Activated B cell treated with CpG ODN at 0.5 μM for 24 hours (primary cell): ENCODE measurements around the gene PIEZO1. TPM values are rescaled to one million over a fixed set of nuclear protein-coding genes. Genes with fewer than 3 reads are reported as not detected.

ENCODE experiments used
- ATAC-seq: fragments of 200-7000 bp; cut with Tn5 transposase; one replicate; pipeline ENCODE4 v1.10.0; 2021; ENCODE audit warnings: low read depth, mild to moderate bottlenecking, moderate library complexity
- CTCF ChIA-PET: fragments of 350-600 bp; sonication (Branson Sonifier 250); formaldehyde crosslinking; loops from one replicate; lab custom pipeline; 2021; ENCODE audit warnings: antibody characterized with exemption; lab: Charles Lee
- POLR2A ChIA-PET: fragments of 350-600 bp; sonication (Branson Sonifier 250); formaldehyde crosslinking; loops from one replicate; lab custom pipeline; 2021; ENCODE audit warnings: antibody characterized with exemption; lab: Charles Lee
- DNase-seq: peaks from one replicate; pipeline ENCODE4 v3.0.0; 2022
- H3K27ac Mint-ChIP-seq: one replicate; pipeline ENCODE4 v1.8.0; 2020; ENCODE audit warnings: mixed read lengths
- H3K27me3 Mint-ChIP-seq: one replicate; pipeline ENCODE4 v1.8.0; 2021; ENCODE audit warnings: mixed read lengths
- H3K36me3 Mint-ChIP-seq: one replicate; pipeline ENCODE4 v1.8.0; 2021; ENCODE audit warnings: low read depth, mixed read lengths
- H3K4me1 Mint-ChIP-seq: one replicate; pipeline ENCODE4 v1.8.0; 2021; ENCODE audit warnings: mixed read lengths
- H3K4me3 Mint-ChIP-seq: one replicate; pipeline ENCODE4 v1.8.0; 2020; ENCODE audit warnings: mild to moderate bottlenecking, mixed read lengths
- H3K9me3 Mint-ChIP-seq: one replicate; pipeline ENCODE4 v1.8.0; 2020; ENCODE audit warnings: mixed read lengths
- intact Hi-C: fragments of 100-400 bp; cut with micrococcal nuclease; formaldehyde crosslinking; loops from one replicate; pipeline ENCODE4 v1.15.1; 2024
- total RNA-seq: library from RNA; stranded (reverse); gene quantifications from 2 replicates; pipeline ENCODE4 v1.2.3, GENCODE V29; 2022
- TF ChIP-seq, protein P1 (sequence below): fragments of 200-600 bp; IDR thresholded peaks from one replicate; pipeline ENCODE4 v1.8.0; 2022; ENCODE audit warnings: antibody characterized with exemption, mild to moderate bottlenecking

Gene PIEZO1
- total RNA-seq, 1 donor from 2014 or later: 85.9 TPM

DNA sequence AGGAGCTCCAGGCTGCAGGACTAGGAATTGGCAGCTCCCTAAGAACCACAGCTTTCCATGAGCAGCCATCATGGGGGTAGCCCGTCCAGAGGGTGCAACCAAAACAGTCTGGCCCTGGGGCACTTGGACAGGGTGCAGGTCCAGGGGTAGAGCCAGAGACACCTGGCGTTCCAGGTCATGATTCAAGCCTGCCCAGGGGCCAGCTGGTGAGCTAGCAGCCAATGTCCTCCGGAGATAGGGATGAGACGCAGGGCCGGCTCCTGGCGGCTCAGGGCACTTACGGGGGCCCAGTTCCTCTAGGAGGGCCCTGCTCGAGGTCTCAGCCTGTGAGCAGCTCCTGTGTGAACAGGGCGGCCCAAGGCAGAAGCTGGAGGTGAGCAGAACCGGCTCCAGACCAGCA lies 22.1 kb downstream of the PIEZO1 start:
- peaks cover 10% of the 10 kb centered on the region for H3K36me3 Mint-ChIP-seq
- TF ChIP-seq, protein P1, sequence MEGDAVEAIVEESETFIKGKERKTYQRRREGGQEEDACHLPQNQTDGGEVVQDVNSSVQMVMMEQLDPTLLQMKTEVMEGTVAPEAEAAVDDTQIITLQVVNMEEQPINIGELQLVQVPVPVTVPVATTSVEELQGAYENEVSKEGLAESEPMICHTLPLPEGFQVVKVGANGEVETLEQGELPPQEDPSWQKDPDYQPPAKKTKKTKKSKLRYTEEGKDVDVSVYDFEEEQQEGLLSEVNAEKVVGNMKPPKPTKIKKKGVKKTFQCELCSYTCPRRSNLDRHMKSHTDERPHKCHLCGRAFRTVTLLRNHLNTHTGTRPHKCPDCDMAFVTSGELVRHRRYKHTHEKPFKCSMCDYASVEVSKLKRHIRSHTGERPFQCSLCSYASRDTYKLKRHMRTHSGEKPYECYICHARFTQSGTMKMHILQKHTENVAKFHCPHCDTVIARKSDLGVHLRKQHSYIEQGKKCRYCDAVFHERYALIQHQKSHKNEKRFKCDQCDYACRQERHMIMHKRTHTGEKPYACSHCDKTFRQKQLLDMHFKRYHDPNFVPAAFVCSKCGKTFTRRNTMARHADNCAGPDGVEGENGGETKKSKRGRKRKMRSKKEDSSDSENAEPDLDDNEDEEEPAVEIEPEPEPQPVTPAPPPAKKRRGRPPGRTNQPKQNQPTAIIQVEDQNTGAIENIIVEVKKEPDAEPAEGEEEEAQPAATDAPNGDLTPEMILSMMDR: no peak
- peaks cover 42% of the 10 kb centered on the region for H3K4me1 Mint-ChIP-seq
- intact Hi-C loops: no loop called here
- H3K27me3 Mint-ChIP-seq: no peaks in the 10 kb centered on the region
- POLR2A ChIA-PET: no interaction called here
- no peak for DNase-seq
- no peak overlapping the region for H3K27ac Mint-ChIP-seq
- no peak for ATAC-seq
- H3K9me3 Mint-ChIP-seq: no peaks in the 10 kb centered on the region
- CTCF ChIA-PET: interaction anchor here (1.1 to 1.6 kb wide), 2 partner anchors 14 to 25 kb away, joined by 3 to 7 read pairs; no protein-coding TSS in a partner anchor
- no peak overlapping the region for H3K4me3 Mint-ChIP-seq

DNA sequence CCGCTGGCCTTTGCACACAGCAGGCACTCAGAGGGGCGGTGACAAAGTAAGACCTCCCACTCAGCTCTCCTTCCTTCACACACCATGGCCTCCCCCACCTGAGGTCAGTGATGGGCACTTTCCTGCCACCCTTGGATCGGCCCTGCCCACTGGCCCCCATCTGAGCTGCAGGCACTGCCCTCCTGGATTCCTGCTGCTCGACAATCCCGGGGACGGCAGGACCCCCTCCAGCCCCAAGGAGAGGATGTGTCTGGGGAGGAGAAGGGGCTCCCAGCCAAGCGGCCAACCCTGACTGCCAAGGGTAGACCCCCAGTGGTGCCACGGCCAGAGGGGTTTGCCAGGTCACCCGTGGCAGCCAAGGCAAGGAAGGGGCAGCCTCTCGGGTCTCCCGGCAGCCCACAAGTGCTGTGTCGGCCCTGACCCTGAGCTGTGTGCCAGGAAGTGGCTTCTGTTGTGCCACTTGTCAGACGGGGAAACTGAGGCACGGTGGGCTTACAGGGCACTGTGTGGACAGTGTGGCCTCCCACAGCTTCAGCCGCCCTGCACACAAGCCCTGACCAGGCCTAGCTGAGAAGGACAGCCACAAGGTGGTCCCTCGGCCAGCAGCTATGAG lies 22.7 kb downstream of the PIEZO1 start:
- H3K27ac Mint-ChIP-seq: no peak overlapping the region
- intact Hi-C loops: no loop called here
- peaks cover 36% of the 10 kb centered on the region for H3K4me1 Mint-ChIP-seq
- ChIA-PET CTCF (interaction anchor here (1.1 kb wide), 1 partner anchor 13 kb away, joined by 3 read pairs; no protein-coding TSS in a partner anchor), POLR2A (interaction anchor here (0.5 to 0.6 kb wide), 2 partner anchors 149 to 419 kb away, joined by 3 read pairs; no protein-coding TSS in a partner anchor)
- H3K27me3 Mint-ChIP-seq: no peaks in the 10 kb centered on the region
- DNase-seq: no peak
- H3K4me3 Mint-ChIP-seq: no peak overlapping the region
- TF ChIP-seq, protein P1: no peak
- H3K36me3 Mint-ChIP-seq: peaks cover 10% of the 10 kb centered on the region
- no peaks in the 10 kb centered on the region for H3K9me3 Mint-ChIP-seq
- no peak for ATAC-seq

DNA sequence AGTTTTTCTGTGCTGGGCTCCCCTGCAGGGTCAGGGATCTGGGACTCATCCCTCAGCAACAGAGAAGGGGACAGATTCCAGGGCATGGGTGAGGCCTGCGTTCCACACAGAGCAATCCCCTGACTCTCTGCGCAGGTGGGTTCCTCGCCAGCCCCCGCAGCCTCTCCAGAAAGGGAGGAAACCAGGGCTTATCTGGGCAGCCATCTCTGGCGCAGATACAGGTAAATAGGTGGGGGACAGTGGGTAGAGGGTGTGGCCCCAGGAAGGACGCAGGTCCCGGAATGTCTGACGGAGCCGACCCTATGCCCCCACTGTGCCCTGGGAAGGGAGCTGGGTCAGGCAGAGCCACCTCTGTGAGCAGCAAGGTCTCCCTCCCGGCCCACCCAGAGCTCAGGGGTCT lies 23.2 kb downstream of the PIEZO1 start:
- Mint-ChIP-seq H3K9me3 (no peaks in the 10 kb centered on the region), H3K27me3 (no peaks in the 10 kb centered on the region), H3K27ac (no peak overlapping the region), H3K4me1 (peaks cover 31% of the 10 kb centered on the region), H3K4me3 (no peak overlapping the region), H3K36me3 (peaks cover 10% of the 10 kb centered on the region)
- TF ChIP-seq, protein P1: no peak
- ChIA-PET POLR2A (interaction anchor here (0.5 to 0.6 kb wide), 2 partner anchors 150 to 420 kb away, joined by 3 read pairs; no protein-coding TSS in a partner anchor), CTCF (no interaction called here)
- intact Hi-C loops: no loop called here
- DNase-seq: no peak
- ATAC-seq: no peak

DNA sequence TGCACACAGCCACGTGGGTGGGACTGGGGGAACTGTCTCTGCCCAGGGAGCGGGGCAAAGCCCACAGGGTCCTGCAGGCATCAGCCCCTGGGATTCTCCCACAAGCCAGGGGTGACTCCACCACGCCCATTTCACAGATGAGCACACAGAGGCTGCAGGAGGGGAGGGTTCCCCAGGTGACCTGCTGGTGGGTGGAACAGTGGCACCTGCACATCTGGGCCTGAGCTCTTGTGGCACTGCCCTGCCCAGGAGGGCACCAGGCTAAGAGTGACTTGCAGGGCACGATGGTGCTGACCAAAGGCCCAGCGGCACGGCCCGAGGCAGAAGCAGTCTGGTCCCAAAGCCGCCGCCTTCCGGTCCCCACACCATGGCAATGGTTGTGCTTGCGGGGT lies 23.9 kb downstream of the PIEZO1 start:
- no peak for DNase-seq
- intact Hi-C loops: no loop called here
- no peaks in the 10 kb centered on the region for H3K9me3 Mint-ChIP-seq
- no peak overlapping the region for H3K27ac Mint-ChIP-seq
- no peaks in the 10 kb centered on the region for H3K27me3 Mint-ChIP-seq
- peaks cover 24% of the 10 kb centered on the region for H3K4me1 Mint-ChIP-seq
- H3K4me3 Mint-ChIP-seq: no peak overlapping the region
- POLR2A ChIA-PET: interaction anchor here (0.6 kb wide), 1 partner anchor 26 kb away, joined by 3 read pairs; no protein-coding TSS in a partner anchor
- H3K36me3 Mint-ChIP-seq: peaks cover 10% of the 10 kb centered on the region
- ATAC-seq: no peak
- TF ChIP-seq, protein P1: no peak
- CTCF ChIA-PET: no interaction called here

DNA sequence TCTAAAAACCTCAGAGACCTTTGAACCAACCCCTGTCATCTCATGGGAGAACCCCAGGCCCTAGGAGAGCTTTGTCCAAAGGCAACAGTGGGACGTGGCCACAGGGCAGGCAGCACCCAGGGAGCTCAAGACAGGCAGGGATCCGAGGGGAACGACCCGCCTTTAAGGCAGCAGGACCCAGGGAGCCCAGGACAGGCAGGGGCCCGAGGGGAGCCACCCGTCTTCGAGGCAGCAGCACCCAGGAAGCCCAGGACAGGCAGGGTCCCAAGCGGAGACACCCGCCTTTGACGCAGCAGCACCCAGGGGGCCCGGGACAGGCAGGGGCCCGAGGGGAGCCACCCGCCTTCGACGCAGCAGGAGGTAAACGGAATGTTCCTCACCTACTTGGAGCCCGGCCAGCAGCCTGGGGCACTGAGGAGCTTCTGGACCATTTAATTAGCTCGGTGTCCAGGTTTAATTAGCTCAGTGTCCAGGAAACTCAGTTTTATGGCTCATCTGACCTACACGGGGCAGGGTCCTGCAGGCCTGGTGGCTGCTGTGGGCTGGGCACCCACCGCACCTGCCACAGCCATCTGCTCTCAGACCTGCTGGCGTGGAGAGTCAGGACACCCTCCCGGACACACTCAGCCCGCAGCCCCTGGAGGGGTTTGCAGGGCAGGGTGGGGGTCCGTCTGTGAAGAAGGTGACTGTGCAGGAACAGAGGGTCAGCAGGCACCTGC lies 24.4 kb downstream of the PIEZO1 start:
- H3K36me3 Mint-ChIP-seq: peaks cover 10% of the 10 kb centered on the region
- no peak overlapping the region for H3K27ac Mint-ChIP-seq
- CTCF ChIA-PET: interaction anchor here (2.2 kb wide), 1 partner anchor 23 kb away, joined by 11 read pairs; no protein-coding TSS in a partner anchor

More for the DNA sequence above, 24.4 kb downstream of the PIEZO1 start:
- Mint-ChIP-seq H3K27me3 (no peaks in the 10 kb centered on the region), H3K4me1 (peaks cover 20% of the 10 kb centered on the region), H3K4me3 (no peak overlapping the region), H3K9me3 (no peaks in the 10 kb centered on the region)
- POLR2A ChIA-PET: interaction anchor here (0.6 kb wide), 2 partner anchors 9 to 27 kb away, joined by 3 read pairs; no protein-coding TSS in a partner anchor
- ATAC-seq (no peak), DNase-seq (no peak)
- TF ChIP-seq, protein P1: no peak
- intact Hi-C loops: no loop called here
